HepG2 (cell line): ENCODE measurements around the gene SPRED2.

ENCODE experiments used
- CREB1 ChIP-seq, 2 experiments: fragments of 450-650 bp in 1 of 2; IDR thresholded peaks; 2 replicates each; pipeline ENCODE4 v1.6.1; 2016 to 2017; ENCODE audit warnings: control low read depth in 1 of 2, mild to moderate bottlenecking in 1 of 2, missing compliant biosample characterization in 1 of 2, missing genetic modification characterization in 1 of 2
- EZH2 ChIP-seq: conservative IDR thresholded peaks from 2 replicates; pipeline ENCODE4 v1.6.1; 2012; ENCODE audit warnings: mild to moderate bottlenecking, low read depth, low read length, moderate library complexity
- JUNB ChIP-seq: sonication (generic); formaldehyde crosslinking; IDR thresholded peaks from 2 replicates; pipeline ENCODE4 v1.8.0; 2022; ENCODE audit warnings: missing genetic modification reagents, mild to moderate bottlenecking, borderline replicate concordance
- MAZ ChIP-seq, 2 experiments: sonication (generic) in 1 of 2; formaldehyde crosslinking in 1 of 2; IDR thresholded peaks; 2 replicates each; pipeline versions ENCODE4 v1.5.0 to v1.6.1; 2012 to 2020; ENCODE audit warnings: low read depth in 2 of 2, mild to moderate bottlenecking in 2 of 2, borderline replicate concordance in 1 of 2, improper control_type of control experiment in 1 of 2, low read length in 1 of 2, missing genetic modification reagents in 1 of 2, moderate library complexity in 1 of 2
- MEF2D ChIP-seq: sonication (generic); formaldehyde crosslinking; IDR thresholded peaks from 2 replicates; pipeline ENCODE4 v1.5.1; 2020; ENCODE audit warnings: mild to moderate bottlenecking, missing genetic modification reagents
- MLXIP ChIP-seq: sonication (generic); formaldehyde crosslinking; IDR thresholded peaks from 2 replicates; pipeline ENCODE4 v1.9.0; 2021; ENCODE audit warnings: missing genetic modification reagents, borderline replicate concordance
- POLR2A ChIP-seq, 2 experiments: IDR thresholded peaks; 2 replicates each; pipeline ENCODE4 v1.6.1; 2011; ENCODE audit warnings: low read depth in 2 of 2, low read length in 2 of 2, mild to moderate bottlenecking in 1 of 2, moderate library complexity in 1 of 2; ENCODE audit not compliant: insufficient read depth in 1 of 2
- TBP ChIP-seq: sonication (generic); formaldehyde crosslinking; IDR thresholded peaks from 2 replicates; pipeline ENCODE4 v1.5.0; 2020; ENCODE audit warnings: missing genetic modification reagents
- ZNF589 ChIP-seq: sonication (generic); formaldehyde crosslinking; conservative IDR thresholded peaks from 2 replicates; pipeline ENCODE4 v1.8.0; 2022; ENCODE audit warnings: mild to moderate bottlenecking, moderate library complexity, missing genetic modification reagents
- ZNF724P ChIP-seq: sonication (generic); formaldehyde crosslinking; IDR thresholded peaks from 2 replicates; pipeline ENCODE4 v1.8.0; 2022; ENCODE audit warnings: missing genetic modification reagents, borderline replicate concordance
- ZNF850 ChIP-seq: sonication (generic); formaldehyde crosslinking; conservative IDR thresholded peaks from 2 replicates; pipeline ENCODE4 v1.9.0; 2021; ENCODE audit warnings: mild to moderate bottlenecking, missing genetic modification reagents
- TF ChIP-seq, protein P1 (sequence below): sonication (generic); formaldehyde crosslinking; IDR thresholded peaks from 2 replicates; pipeline ENCODE4 v1.5.0; 2020; ENCODE audit warnings: mild to moderate bottlenecking, missing genetic modification reagents, moderate library complexity
- TF ChIP-seq, protein P2 (sequence below): sonication (generic); formaldehyde crosslinking; IDR thresholded peaks from 2 replicates; pipeline ENCODE4 v1.4.0; 2020; ENCODE audit warnings: missing genetic modification reagents

DNA sequence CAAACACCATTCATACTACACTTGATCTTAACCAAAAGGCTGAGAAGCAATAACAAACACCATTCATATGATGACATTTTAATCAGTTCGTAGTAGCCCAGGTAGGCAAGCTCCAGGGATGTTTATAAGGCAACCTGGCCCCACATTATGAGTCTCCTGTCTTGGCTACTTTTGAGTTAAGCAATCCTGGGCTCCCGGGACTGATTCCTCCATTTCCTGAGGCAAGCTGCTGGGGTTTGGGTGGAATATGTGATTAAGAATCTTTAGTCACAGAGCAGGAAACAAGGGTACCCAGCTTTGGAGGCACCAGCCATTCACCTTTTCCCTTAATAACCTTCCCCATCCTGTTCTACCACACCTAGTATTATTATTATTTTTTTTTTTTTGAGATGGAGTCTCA lies 24.5 kb upstream of the SPRED2 start:
- TF ChIP-seq POLR2A (IDR thresholded peaks at IDR 0.05; ENCODE audit: insufficient read depth in 1 of 2, low read depth in 2 of 2, low read length in 2 of 2) (no peak), MAZ (IDR thresholded peaks at IDR 0.05; ENCODE audit: borderline replicate concordance, low read depth, low read length) (no peak), MAZ (CRISPR knock-in tag; IDR thresholded peaks at IDR 0.05; ENCODE audit: low read depth) (no peak), JUNB (CRISPR knock-in tag) (no peak), ZNF589 (CRISPR knock-in tag) (no peak), MLXIP (no peak), TBP (no peak), ZNF724P (no peak), CREB1 (IDR thresholded peaks at IDR 0.05) (no peak), CREB1 (CRISPR knock-in tag; IDR thresholded peaks at IDR 0.05) (no peak), EZH2 (no peak), MEF2D (CRISPR knock-in tag) (no peak), ZNF850 (no peak)
- TF ChIP-seq, protein P1, sequence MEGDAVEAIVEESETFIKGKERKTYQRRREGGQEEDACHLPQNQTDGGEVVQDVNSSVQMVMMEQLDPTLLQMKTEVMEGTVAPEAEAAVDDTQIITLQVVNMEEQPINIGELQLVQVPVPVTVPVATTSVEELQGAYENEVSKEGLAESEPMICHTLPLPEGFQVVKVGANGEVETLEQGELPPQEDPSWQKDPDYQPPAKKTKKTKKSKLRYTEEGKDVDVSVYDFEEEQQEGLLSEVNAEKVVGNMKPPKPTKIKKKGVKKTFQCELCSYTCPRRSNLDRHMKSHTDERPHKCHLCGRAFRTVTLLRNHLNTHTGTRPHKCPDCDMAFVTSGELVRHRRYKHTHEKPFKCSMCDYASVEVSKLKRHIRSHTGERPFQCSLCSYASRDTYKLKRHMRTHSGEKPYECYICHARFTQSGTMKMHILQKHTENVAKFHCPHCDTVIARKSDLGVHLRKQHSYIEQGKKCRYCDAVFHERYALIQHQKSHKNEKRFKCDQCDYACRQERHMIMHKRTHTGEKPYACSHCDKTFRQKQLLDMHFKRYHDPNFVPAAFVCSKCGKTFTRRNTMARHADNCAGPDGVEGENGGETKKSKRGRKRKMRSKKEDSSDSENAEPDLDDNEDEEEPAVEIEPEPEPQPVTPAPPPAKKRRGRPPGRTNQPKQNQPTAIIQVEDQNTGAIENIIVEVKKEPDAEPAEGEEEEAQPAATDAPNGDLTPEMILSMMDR (CRISPR knock-in tag): no peak
- TF ChIP-seq, protein P2, sequence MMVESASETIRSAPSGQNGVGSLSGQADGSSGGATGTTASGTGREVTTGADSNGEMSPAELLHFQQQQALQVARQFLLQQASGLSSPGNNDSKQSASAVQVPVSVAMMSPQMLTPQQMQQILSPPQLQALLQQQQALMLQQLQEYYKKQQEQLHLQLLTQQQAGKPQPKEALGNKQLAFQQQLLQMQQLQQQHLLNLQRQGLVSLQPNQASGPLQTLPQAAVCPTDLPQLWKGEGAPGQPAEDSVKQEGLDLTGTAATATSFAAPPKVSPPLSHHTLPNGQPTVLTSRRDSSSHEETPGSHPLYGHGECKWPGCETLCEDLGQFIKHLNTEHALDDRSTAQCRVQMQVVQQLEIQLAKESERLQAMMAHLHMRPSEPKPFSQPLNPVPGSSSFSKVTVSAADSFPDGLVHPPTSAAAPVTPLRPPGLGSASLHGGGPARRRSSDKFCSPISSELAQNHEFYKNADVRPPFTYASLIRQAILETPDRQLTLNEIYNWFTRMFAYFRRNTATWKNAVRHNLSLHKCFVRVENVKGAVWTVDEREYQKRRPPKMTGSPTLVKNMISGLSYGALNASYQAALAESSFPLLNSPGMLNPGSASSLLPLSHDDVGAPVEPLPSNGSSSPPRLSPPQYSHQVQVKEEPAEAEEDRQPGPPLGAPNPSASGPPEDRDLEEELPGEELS (CRISPR knock-in tag): no peak
